Measurements from ENCODE around the gene ZDHHC7. TPM values are rescaled to one million over a fixed set of nuclear protein-coding genes. Genes with fewer than 3 reads are reported as not detected.

The ZDHHC7 gene
- total RNA-seq, 2 experiments from 2014 or later = 16.6 to 17.9 TPM

DNA sequence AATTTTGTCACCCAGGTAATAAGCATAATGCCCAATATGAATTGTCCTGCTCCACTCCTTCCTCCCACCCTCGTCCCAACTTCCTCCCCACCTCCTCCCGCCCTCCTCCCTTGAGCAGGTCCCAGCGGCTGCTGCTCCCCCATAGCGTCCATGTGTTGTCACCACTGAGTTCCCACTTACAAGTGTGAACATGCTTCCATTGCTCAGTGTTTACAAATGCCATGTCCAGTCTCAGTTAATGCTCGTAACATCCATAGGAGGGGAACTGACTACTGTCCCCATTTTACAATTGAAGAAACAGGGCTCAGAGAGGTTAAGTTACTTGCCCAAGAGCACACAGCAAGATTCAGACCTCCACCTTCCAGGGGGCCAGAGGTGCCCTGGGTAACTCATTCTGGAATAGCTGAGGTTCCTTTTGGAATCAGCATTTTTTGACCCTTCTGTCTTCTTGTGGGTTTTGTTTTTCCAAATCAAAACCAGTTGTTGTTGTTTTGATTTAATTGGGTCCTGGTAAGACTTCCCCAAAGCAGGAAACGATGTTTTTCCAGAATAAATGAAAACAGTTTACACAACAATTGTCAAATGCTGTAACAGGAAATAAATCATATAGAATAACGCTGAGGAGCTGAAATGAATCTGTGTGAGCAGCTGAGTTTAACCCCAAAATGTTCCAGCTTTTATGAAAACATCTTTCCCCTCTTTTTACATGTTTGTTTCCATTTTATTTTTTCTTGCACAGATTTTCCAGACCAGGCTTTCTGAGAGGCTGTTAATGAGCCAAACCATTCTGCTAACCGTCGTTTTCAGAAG, 73.9 kb downstream of the ZDHHC7 start:
- no peaks in the 10 kb centered on the region for H3K4me1 Mint-ChIP-seq (ENCODE audit: low read depth)
- H3K9me3 Mint-ChIP-seq = no peaks in the 10 kb centered on the region
- H3K36me3 Mint-ChIP-seq (ENCODE audit: low read depth) = no peaks in the 10 kb centered on the region
- CTCF ChIA-PET = no interaction called here
- no peaks in the 10 kb centered on the region for H3K27me3 Mint-ChIP-seq (ENCODE audit: low read depth)
- intact Hi-C loops (cut with micrococcal nuclease) = no loop called here
- no peak for DNase-seq
- no peak overlapping the region for H3K4me3 Mint-ChIP-seq
- no peak overlapping the region for H3K27ac Mint-ChIP-seq

DNA sequence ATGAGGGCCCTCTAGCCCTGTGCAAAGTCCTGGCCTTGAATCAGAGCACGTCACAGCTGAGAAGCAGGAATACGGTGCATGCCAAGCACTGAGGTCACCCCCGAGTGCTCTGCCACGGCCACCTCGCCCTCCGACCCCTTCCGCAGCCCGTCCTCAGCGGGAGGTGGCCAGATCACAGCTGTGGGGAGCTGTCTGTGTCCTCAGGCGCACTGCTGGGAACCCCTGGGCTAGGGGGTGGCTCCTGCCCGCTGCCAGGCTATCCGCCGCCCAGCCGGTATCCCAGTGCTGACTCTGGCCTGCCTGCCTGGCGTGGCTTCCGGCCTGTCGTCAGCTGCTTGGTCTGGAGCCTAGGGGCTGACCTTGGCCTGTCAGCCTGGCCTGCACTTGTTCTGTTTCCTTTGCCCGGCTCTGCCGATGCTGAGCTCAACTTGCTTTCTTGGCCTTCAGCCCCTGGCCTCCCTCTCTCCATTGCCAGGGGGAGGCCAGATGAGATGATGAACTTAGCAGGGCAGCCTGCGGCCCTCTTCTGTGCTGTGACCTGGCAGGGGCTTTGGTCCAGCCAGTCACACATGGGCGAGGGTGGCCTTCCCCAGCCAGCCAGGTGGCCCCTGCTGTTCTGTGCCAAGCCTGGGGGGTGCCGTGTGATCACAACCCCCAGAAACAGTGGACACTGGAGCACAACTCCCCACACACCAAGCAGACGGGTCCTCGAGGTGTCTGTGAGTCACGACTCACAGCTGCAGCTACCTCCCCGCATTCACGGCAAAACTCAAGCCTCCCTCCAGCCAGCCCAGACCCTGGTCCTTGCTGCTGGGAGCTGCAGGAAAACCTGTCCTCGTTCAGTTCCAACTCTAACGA, 77.3 kb downstream of the ZDHHC7 start:
- CTCF ChIA-PET = interaction anchor here (0.6 to 1.9 kb wide), 4 partner anchors 18 to 38 kb away, joined by 4 to 6 read pairs (median 4); no protein-coding TSS in a partner anchor
- Mint-ChIP-seq H3K27ac (no peak overlapping the region), H3K4me1 (ENCODE audit: low read depth) (no peaks in the 10 kb centered on the region), H3K36me3 (ENCODE audit: low read depth) (no peaks in the 10 kb centered on the region), H3K9me3 (peaks cover 3% of the 10 kb centered on the region), H3K27me3 (ENCODE audit: low read depth) (no peaks in the 10 kb centered on the region), H3K4me3 (no peak overlapping the region)
- intact Hi-C loops (cut with micrococcal nuclease) = no loop called here
- no peak for DNase-seq

DNA sequence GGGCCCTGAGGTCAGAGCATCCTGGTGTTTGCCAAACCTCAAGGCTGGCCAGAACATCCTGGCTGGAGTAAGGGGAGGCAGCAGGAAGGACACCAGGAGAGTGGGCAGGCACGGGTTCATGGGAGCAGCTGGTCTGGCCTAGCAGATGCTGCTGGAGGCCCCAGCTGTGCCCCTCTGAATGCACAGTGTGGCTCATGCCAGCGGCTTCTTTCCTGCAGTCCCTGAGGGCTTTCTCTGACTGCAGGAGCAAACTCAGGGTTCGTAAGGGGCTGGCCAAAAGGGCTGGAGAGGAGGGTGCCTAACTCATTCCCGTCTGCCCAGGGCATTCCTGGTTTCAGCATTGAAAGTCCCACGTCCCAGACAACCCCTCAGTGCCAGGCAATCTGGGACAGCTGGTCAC, 78.7 kb downstream of the ZDHHC7 start:
- peaks cover 3% of the 10 kb centered on the region for H3K9me3 Mint-ChIP-seq
- H3K4me3 Mint-ChIP-seq = no peak overlapping the region
- H3K36me3 Mint-ChIP-seq (ENCODE audit: low read depth) = no peaks in the 10 kb centered on the region
- no peaks in the 10 kb centered on the region for H3K4me1 Mint-ChIP-seq (ENCODE audit: low read depth)
- CTCF ChIA-PET = interaction anchor here (1.4 to 1.9 kb wide), 3 partner anchors 19 to 177 kb away, joined by 3 to 5 read pairs (median 4); no protein-coding TSS in a partner anchor
- DNase-seq = no peak
- no peak overlapping the region for H3K27ac Mint-ChIP-seq
- intact Hi-C loops (cut with micrococcal nuclease) = no loop called here
- no peaks in the 10 kb centered on the region for H3K27me3 Mint-ChIP-seq (ENCODE audit: low read depth)

DNA sequence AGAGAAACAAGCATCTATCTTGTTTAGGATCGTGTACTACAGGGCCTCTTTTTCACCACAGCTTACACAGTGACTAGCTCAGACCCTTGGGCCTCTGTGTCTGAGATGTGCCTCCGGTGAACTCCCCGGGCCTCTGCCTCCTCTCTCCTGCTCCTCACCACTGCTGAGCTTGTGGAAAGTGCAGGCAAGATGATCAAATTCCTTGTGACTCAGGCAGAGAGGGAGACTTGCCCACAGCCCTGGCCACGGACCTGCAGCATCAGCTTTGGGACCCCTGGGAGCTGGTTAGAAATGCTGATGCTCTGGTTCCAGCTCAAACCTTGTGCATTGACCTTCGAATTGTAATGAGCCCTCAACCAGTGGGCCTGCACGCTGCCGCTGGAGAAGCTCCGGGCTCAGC, 79.8 kb downstream of the ZDHHC7 start:
- Mint-ChIP-seq H3K27ac (no peak overlapping the region), H3K4me3 (no peak overlapping the region), H3K4me1 (ENCODE audit: low read depth) (no peaks in the 10 kb centered on the region), H3K9me3 (peaks cover 3% of the 10 kb centered on the region), H3K36me3 (ENCODE audit: low read depth) (no peaks in the 10 kb centered on the region), H3K27me3 (ENCODE audit: low read depth) (no peaks in the 10 kb centered on the region)
- intact Hi-C loops (cut with micrococcal nuclease) = no loop called here
- CTCF ChIA-PET = interaction anchor here (1.4 kb wide), 2 partner anchors 39 to 176 kb away, joined by 3 to 4 read pairs; no protein-coding TSS in a partner anchor
- no peak for DNase-seq

DNA sequence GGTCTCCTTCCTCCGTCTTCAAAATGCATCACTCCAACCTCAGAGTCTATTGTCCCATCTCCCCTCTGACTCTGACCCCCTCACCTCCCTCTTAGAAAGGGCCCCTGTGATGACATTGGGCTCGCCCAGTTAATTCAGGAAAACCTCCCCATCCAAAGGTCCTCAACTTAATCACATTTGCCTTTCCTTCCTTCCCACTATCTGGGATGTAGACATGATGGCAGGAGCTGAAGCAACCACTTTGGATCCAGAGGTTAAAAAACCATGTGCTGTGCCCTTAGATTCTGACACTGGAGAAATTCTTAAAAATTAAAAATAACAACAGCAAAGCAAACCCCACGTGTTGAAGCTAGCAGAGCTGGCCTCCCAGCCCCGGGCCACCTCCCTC, 80.2 kb downstream of the ZDHHC7 start:
- no peak for DNase-seq
- peaks cover 3% of the 10 kb centered on the region for H3K9me3 Mint-ChIP-seq
- no peaks in the 10 kb centered on the region for H3K27me3 Mint-ChIP-seq (ENCODE audit: low read depth)
- no peaks in the 10 kb centered on the region for H3K4me1 Mint-ChIP-seq (ENCODE audit: low read depth)
- no peak overlapping the region for H3K27ac Mint-ChIP-seq
- intact Hi-C loops (cut with micrococcal nuclease) = no loop called here
- CTCF ChIA-PET = interaction anchor here (1.4 kb wide), 1 partner anchor 40 kb away, joined by 4 read pairs; no protein-coding TSS in a partner anchor
- H3K4me3 Mint-ChIP-seq = no peak overlapping the region
- no peaks in the 10 kb centered on the region for H3K36me3 Mint-ChIP-seq (ENCODE audit: low read depth)

DNA sequence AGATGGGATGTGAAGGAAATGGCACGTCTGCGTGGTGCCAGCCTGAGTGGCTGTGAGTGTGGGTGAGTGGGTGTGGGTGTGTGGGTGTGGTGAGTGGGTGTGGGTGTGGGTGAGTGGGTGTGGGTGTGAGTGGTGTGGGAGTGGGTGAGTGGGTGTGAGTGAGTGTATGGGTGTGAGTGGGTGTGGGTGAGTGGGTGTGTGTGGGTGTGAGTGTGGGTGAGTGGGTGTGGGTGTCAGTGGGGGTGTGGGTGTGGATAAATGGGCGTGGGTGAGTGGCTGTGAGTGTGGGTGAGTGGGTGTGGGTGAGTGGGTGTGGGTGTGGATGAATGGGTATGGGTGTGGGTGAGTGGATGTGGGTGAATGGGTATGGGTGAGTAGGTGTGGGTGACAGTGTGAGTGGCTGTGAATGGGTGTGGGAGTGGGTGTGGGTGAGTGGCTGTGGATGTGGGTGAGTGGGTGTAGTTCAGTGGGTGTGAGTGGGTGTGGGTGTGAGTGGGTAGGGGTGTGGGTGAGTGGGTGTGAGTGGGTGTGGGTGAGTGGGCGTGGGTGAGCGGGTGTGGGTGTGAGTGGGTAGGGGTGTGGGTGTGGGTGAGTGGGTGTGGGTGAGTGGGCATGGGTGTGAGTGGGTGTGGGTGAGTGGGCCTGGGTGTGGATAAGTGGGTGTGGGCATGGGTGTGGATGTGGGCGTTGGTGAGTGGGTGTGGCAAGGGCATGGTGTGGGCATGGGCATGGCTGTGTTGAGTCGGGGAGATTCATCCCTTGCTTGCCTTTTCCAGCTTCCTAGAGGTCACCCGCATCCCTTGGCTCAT, 80.8 kb downstream of the ZDHHC7 start:
- no peak overlapping the region for H3K27ac Mint-ChIP-seq
- H3K9me3 Mint-ChIP-seq = peaks cover 3% of the 10 kb centered on the region
- H3K4me1 Mint-ChIP-seq (ENCODE audit: low read depth) = no peaks in the 10 kb centered on the region
- no peak for DNase-seq
- no peaks in the 10 kb centered on the region for H3K27me3 Mint-ChIP-seq (ENCODE audit: low read depth)
- H3K36me3 Mint-ChIP-seq (ENCODE audit: low read depth) = no peaks in the 10 kb centered on the region
- no peak overlapping the region for H3K4me3 Mint-ChIP-seq
- CTCF ChIA-PET = interaction anchor here (1.4 kb wide), 1 partner anchor 40 kb away, joined by 4 read pairs; no protein-coding TSS in a partner anchor
- intact Hi-C loops (cut with micrococcal nuclease) = no loop called here

DNA sequence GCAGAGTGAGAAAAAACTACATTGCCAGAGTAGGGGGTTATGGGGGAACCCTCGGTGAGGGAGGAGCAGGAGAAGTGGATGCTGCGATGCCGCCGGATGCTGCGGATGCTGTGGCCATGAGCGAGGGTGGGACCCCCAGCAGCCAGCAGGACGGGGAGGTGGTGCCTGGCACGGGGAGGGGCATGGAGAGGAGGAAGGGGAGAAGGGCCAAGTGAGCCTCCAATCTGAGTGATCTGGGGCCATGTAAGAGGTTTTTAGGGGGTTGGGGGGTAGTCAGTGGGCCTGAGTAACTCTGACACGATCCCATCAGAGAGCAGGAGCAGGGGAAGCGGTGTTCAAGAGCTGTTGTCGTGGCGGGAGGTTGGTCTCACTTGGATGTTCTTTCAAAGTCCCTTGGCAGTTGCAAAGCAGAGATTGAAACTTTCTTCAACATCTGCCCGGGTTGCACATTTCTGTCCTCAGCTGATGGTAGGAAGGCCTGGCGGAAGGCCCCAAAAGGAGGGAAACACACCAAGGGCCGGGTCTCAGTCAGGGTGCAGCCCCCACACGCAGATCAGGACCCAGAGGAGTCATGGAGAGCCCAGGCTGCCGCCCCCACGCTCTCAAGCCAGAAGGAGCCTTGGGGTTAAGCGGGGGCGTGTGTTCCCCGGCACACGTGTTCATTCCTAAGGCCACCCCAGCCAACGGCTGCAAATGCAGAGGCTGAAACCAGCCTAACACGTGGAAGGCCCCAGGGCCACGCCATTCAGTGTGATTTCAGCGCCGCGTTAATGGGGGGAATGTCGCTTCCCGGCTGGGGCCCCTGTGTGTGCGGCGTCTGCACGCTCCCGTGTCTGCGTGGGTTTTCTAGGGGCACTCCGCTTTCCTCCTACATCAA, 81.7 kb downstream of the ZDHHC7 start:
- Mint-ChIP-seq H3K36me3 (ENCODE audit: low read depth) (no peaks in the 10 kb centered on the region), H3K27ac (no peak overlapping the region), H3K27me3 (ENCODE audit: low read depth) (no peaks in the 10 kb centered on the region), H3K4me1 (ENCODE audit: low read depth) (no peaks in the 10 kb centered on the region), H3K9me3 (peaks cover 3% of the 10 kb centered on the region), H3K4me3 (no peak overlapping the region)
- intact Hi-C loops (cut with micrococcal nuclease) = no loop called here
- CTCF ChIA-PET = interaction anchor here (1.8 kb wide), 1 partner anchor 41 kb away, joined by 9 read pairs; no protein-coding TSS in a partner anchor
- DNase-seq = no peak

DNA sequence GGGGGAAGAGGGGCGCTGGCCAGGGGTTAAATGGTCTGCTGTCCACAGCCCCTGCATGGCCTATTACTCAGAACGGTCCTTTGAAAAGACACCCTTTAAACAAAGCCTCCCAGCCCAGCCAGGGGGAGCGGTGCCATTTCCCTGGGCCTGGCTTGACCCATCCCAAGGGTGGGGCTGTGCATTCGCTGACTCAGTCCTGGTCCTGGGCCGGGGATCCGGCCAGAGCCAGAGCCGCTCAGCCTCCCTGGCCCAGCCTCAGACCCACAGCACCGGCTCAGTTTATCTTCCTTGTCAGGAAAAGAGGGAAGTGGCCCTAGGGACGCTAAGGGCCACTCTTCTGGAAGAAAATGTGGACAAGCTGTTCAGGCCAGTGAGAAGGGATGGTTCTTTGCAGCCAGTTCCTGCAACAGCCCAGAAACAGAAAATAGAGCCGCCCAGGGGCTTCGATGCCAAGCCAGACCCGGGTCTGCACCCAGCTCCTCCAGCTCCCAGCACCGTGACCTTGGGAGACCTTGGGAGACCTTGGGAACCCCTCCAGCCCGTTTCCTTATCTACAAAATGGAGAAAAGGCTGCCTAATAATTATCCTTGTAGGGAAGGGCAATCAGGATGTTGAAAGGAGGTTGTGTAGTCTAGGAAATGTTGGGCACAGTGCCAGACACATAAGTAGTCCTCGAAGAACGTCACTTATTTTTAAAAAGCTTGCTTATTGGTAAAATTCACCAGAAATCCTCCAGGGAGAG, 82.5 kb downstream of the ZDHHC7 start:
- CTCF ChIA-PET = interaction anchor here (0.5 to 1.8 kb wide), 2 partner anchors 42 to 1171 kb away, joined by 3 to 9 read pairs; no protein-coding TSS in a partner anchor
- H3K27ac Mint-ChIP-seq = no peak overlapping the region

DNA sequence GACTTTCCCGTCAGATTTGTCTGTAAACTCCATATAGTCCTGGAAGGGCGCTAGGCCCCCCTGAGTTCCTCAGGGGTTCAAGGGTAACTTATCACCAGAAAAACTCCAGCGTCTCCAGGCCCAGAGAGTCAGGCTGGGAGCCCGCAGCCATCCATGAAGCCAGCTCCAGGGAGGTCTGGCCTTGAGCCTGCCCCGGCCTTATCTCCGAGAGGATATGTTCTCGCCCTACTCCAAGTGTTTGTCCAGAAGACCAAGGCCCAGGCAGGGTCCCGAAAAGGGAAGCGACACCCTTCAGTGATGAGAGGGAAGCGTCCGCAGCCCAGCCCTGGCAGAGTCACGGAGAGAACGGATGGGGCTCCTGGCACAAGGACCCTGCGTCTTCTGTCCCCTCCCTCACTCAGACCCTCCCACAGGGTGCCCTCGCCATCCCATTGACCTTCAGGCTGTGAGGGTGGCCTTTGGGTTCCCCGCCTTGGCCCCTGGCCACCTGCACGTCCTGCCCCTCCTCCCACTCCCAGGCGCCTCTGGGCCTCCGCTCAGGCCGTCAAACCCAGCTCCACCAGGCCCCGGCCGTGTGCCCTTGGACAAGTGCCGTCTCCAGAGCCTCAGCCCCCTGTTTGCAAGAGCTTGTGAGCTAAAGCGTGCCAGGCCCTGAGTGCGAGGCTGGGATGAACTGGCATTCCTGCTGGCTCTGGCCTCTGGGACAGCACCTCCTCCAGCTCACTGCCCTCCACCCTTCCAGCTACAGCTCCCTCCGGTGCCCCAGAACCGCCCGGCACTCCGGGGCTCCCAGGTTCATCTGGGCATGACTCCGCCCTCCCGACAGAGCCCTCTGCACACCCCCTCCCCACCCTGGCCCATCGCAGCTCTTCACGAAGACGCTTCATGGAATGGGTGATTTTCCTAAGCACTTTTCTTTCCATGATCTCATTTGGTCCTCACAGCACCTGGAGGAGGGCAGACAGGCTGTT, 83.4 kb downstream of the ZDHHC7 start:
- H3K36me3 Mint-ChIP-seq (ENCODE audit: low read depth) = no peaks in the 10 kb centered on the region
- peaks cover 3% of the 10 kb centered on the region for H3K9me3 Mint-ChIP-seq
- no peaks in the 10 kb centered on the region for H3K27me3 Mint-ChIP-seq (ENCODE audit: low read depth)
- H3K27ac Mint-ChIP-seq = no peak overlapping the region
- CTCF ChIA-PET = interaction anchor here (0.5 to 3.6 kb wide), 6 partner anchors 24 to 1172 kb away, joined by 3 to 34 read pairs (median 6); no protein-coding TSS in a partner anchor
- H3K4me1 Mint-ChIP-seq (ENCODE audit: low read depth) = no peaks in the 10 kb centered on the region
- H3K4me3 Mint-ChIP-seq = no peak overlapping the region
- intact Hi-C loops (cut with micrococcal nuclease) = no loop called here
- no peak for DNase-seq

More for the DNA sequence above, 82.5 kb downstream of the ZDHHC7 start:
- no peak for DNase-seq
- intact Hi-C loops (cut with micrococcal nuclease) = no loop called here
- no peaks in the 10 kb centered on the region for H3K4me1 Mint-ChIP-seq (ENCODE audit: low read depth)
- no peak overlapping the region for H3K4me3 Mint-ChIP-seq
- no peaks in the 10 kb centered on the region for H3K36me3 Mint-ChIP-seq (ENCODE audit: low read depth)
- peaks cover 3% of the 10 kb centered on the region for H3K9me3 Mint-ChIP-seq
- no peaks in the 10 kb centered on the region for H3K27me3 Mint-ChIP-seq (ENCODE audit: low read depth)

DNA sequence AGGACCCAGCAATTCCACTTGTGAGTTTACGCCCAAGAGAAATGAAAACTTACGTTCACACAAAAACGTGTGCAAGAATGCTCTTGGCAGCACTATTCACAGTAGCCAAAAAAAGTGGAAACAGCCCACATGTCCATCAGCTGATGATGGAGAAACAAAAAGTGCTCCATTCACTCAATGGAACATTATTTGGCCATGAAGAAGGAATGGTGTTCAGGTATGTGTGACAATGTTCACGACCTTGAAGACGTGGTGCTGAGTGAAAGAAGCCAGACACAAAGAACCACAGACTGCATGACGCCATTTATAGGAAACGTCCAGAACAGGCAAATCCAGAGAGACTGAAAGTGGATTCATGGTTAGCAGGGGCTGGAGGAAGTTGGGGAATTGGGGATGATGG, 84.9 kb downstream of the ZDHHC7 start:
- Mint-ChIP-seq H3K4me1 (ENCODE audit: low read depth) (no peaks in the 10 kb centered on the region), H3K4me3 (no peak overlapping the region), H3K9me3 (peaks cover 3% of the 10 kb centered on the region), H3K27ac (no peak overlapping the region), H3K27me3 (ENCODE audit: low read depth) (no peaks in the 10 kb centered on the region), H3K36me3 (ENCODE audit: low read depth) (no peaks in the 10 kb centered on the region)
- no peak for DNase-seq
- CTCF ChIA-PET = interaction anchor here (0.6 to 3.6 kb wide), 9 partner anchors 10 to 172 kb away, joined by 3 to 34 read pairs (median 4); no protein-coding TSS in a partner anchor
- intact Hi-C loops (cut with micrococcal nuclease) = no loop called here
